Activated CD8-positive, alpha-beta memory T cell treated with anti-CD3 and anti-CD28 coated beads, Interleukin-2, amount 50 U/mL, for 4 hours (primary cell): ENCODE results near the gene HAND1.

Experiments used
- DNase-seq: peaks from one replicate; pipeline ENCODE4 v3.0.0-alpha.2; 2020

The HAND1 gene

GRCh38 chr5:154503698-154504039 lies 25.6 kb upstream of the HAND1 start:
- DNase-seq = no peak

- DNase-seq = no peak
Measured at GRCh38 chr5:154502180-154502579, 24.2 kb upstream of the HAND1 start.

DNA sequence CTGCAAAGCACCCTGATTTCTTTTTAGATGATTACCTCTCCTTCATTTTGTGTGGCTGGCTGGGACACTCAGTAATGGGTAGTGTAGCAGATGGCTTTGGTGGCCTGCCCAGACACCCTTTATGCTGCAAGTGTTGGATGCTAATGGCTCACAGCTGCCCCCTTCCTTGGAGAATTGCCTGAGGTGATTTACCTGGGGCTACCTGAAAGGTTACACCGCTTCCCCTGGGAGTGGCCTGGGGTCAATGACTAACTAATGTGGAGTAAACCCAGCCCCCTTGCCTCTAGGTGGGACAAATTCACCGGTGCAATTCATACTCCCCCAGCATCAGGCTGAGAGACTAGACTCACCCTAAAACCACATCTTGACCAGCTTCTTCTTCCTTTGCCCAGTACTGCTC lies 23.5 kb upstream of the HAND1 start:
- no peak for DNase-seq

GRCh38 chr5:154498994-154499393 lies 21.0 kb upstream of the HAND1 start:
- no peak for DNase-seq

DNA sequence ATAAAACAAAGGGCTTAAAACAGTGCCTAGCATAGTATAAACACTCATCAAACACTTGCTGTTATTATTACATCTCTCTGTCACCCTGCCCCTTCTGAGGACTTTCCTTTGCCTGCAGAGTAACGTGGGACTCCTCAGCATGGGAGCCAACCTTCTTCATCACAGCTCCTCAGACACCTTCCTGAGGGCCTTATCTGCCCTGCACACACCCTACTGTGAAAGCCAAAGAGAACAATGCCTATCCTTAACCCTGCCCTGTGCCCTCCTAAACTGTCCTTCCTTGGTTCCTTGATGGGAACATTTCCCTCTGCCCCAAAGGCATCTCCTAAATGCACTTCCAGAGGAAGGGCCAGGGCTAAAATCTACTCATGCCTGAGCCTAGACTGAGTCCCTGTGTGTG lies 20.6 kb upstream of the HAND1 start:
- no peak for DNase-seq

- no peak for DNase-seq
Measured at GRCh38 chr5:154494036-154494435, 16.0 kb upstream of the HAND1 start.

DNA sequence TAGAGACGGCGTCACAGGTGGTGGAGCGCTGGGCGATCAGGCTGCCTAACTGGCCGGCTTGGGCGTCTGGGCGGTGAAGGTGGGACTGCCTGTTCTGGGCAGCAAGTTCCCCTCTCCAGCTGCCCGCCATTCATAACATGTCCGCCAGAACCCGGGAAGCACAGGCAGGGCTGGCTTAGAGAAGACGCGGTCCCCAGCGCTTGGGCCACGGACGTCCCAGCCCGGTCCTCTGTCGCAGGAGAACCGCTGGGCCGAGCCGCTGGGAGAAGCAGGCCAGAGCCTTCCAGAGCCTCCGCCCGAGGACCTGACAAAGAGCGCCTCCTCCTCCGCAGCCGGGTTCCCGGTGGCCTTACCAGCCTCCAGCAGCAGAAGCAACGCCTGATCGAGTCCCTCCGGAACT lies 15.2 kb upstream of the HAND1 start:
- no peak for DNase-seq

- DNase-seq = no peak
Measured at GRCh38 chr5:154491941-154492340, 13.9 kb upstream of the HAND1 start.

DNA sequence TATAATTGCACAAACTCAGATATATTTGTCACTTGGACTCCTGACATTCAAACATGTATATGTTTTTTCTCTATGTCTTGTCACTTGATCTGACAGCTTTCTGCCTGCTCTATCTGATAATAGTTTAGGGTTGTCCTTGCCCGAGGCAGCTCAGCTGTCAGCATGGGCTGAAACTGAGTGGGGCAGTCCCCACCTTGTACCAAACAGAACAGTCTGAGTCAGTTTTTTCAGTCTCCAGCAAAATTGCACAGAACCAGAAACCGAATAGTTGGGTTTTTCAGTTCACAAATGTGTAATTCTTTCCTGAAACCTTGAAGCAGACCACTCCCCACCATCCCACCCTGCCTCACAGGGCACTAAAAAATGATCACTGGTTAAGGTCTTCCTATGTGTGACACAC lies 9.5 kb upstream of the HAND1 start:
- no peak for DNase-seq

GRCh38 chr5:154486427-154486866 lies 8.4 kb upstream of the HAND1 start:
- no peak for DNase-seq

- DNase-seq = no peak
Measured at GRCh38 chr5:154485850-154486426, 7.9 kb upstream of the HAND1 start.

DNA sequence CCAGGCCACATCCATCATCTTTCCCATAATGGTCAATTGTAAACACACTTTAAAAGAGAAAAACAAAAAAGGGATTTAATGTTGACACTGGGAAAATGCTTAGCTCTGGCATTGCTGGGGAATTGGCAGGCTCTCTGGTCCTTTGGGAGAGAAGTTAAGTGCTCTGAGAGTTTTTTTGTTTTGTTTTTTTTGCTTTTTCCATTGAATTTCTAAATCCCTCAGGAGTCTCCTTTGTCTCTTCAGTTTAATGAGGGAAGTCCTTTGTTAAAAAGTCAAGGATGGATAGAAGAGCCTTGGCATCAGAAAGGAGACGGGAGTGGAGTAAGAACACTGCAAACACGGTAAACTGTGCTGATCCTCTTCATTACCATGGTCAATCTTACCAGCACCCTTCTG lies 7.1 kb upstream of the HAND1 start:
- no peak for DNase-seq

GRCh38 chr5:154484393-154485095 lies 6.5 kb upstream of the HAND1 start:
- no peak for DNase-seq

GRCh38 chr5:154483654-154484392 lies 5.8 kb upstream of the HAND1 start:
- DNase-seq = no peak

- DNase-seq = no peak
Measured at GRCh38 chr5:154482528-154483449, 4.8 kb upstream of the HAND1 start.

DNA sequence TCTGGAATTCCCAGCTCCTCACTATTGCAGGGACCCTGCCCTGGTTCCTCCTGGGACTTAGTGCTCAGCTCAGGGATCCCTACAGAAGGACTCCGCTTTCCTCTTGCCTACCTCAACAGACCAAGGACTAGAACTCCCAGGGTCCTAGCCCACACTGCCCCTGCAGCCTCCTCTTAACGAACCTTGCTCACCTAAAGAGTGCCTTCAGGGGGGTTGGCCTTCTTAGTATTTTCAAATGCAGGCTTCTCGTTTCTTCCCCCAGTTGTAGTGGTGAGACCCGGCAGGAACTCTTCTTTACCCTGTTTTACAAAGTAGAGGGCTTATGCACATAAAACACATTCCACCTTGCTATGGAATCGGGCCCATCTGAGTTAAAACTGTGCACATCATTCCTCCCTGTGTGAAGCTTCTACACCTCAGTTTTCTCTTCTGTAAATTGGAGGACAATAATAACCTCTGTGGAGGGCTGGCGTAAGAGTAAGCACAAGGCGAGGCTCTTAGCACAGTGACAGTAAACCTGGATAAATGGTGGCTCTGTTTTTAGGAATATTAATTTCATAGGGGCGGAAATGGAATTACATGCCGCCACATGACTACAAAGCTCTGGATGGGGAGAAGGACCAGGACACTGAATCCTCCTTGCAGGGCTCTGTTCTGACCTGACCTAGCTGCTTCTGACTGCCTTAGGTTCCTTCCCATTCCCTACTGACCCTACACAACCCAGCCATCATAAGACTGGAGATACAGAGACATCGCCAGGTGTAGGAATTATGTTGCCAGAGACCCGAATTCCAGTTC lies 3.8 kb upstream of the HAND1 start:
- no peak for DNase-seq

DNA sequence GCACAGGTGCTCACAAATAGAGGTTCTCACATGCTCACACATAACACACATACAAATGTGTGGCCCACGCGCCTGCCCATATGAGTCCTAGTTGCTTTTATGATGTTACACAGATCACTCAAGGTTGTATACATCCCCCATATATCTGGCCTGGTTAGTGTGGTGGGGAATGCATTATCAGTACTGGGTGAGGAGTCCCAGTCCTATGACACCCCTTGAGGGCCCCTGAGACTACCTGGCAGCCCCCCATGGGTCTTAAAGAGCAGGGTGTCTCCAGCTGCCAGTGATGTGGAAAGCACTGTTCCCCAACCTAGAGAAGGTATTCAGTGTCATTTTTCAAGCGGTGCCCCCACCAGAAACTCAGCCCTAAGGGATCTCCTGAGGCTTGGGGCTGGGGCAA lies 2.8 kb upstream of the HAND1 start:
- DNase-seq = no peak

GRCh38 chr5:154479944-154480750 lies 2.1 kb upstream of the HAND1 start:
- no peak for DNase-seq

GRCh38 chr5:154479160-154479943 lies 1.3 kb upstream of the HAND1 start:
- DNase-seq = no peak

- DNase-seq = no peak
Measured at GRCh38 chr5:154478752-154479159, 729 bp upstream of the HAND1 start.
